Stimulated activated CD4-positive, alpha-beta T cell treated with anti-CD3 and anti-CD28 coated beads, TNF-alpha, amount 100 ng/mL, for 24 hours (primary cell): ENCODE data around the gene FBXO3.
A peak's percentile ranks its signal among the peaks of the same experiment; 100 is the strongest.
"Not testable (repeated sequence)": the region's sequence is repeated elsewhere in the genome, so short reads cannot be mapped to it uniquely, and the experiment has no call there.

Experiments used
- DNase-seq, 3 experiments: peaks; one replicate each; pipeline ENCODE4 v3.0.0-alpha.2; 2020; ENCODE audit warnings: low read depth in 3 of 3

FBXO3 gene

GRCh38 chr11:33772300-33772699, 2.0 kb downstream of the FBXO3 start:
- DNase-seq = no peak

- no peak for DNase-seq
Observed at GRCh38 chr11:33770236-33770635, 4.1 kb downstream of the FBXO3 start.

GRCh38 chr11:33769542-33769941, 4.8 kb downstream of the FBXO3 start:
- DNase-seq = no peak

DNA sequence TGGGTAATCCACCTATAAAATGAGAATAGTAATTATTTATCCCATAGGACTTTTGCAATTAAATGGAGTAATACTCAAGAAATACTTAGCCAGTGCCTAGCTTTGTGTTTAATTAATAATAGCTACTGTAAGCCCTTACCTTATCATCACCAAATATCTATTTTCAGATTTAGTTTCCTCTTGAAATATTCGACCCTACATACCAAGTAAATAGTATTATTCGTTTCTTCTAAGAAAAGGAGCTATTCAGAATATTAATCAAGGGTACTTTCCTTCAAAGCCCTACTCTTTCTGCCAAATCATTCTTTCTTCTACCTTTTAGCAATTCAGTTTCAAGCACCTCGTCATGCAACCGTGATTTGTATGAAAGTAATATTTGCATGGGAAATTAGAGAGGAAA, 6.7 kb downstream of the FBXO3 start:
- no peak for DNase-seq

DNA sequence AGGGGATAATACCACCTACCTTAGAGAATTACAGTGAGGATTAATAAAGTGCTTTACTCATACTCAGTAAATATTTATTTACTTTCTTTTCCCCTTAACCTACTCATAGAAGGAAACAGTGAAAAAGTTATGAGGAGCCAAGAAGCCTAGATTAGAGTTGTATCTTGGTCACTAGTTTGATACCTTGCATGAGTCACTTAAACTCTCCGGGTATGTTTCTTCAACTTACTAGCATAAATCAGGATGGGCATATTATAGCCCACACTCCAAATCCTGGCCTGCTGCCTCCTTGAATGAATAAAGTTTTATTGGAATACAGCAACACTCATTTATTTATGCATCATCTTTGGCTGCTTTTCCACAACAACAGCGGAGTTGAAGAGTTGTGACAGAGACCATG, 8.2 kb downstream of the FBXO3 start:
- DNase-seq = no peak

DNA sequence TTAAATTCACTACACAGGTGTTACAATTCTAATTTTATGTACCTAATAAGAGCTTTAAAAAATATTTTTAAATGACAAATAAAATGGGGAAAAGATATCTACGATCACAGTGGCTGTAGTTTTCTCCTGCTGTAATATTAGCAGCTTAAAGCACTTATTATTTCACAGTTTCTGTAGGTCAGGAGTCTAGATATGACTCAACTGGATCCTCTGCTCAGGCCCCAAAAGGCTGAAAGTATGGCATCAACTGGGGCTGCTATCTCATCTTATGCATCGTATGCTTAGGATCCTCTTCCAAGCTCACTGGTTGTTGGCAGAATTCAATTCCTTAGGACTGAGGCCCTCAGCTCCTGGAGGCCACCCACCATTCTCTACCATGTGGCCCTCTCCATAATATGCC, 12.8 kb downstream of the FBXO3 start:
- DNase-seq = no peak

- DNase-seq = no peak
Observed at GRCh38 chr11:33753304-33753967, 20.9 kb downstream of the FBXO3 start.

DNA sequence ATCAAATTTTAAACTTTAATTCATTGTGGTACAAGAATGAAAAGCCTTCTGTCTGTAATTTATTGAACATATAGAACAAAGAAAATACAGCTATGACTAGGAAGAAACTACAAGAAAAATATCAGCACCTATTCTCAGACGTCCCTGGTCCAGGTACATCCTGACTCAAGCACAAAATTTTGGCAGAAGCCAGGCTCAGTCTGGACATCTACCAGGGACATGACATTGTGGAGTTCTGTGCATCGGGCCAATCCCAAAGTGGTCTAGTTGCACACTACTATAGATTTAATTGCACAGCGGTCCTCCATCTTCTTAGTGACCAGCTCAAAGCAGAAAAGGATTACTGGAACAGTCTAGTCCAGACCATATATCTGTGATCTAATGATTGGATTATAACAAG, 22.4 kb downstream of the FBXO3 start:
- DNase-seq = no peak

DNA sequence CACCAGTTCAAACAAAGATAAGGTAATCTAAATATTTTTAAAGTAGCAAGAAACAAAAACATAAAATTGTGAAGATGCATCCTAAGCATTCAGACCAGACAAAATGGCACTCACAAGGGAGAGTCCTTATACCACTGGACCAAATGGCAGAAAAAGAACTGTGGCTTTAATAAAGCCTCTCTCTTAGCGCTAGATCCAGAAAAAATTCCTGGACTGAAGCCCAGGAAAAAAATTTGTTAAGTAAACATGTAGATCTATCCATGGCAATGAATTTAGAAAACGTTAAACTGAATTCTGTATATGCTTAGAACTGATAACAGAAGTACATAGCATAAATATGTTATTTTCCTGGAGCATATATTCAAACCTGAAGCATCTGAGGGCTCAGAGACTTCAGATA, 26.3 kb downstream of the FBXO3 start:
- no peak for DNase-seq

GRCh38 chr11:33743291-33743690, 31.0 kb downstream of the FBXO3 start:
- no peak for DNase-seq

GRCh38 chr11:33742249-33742851, 32.0 kb downstream of the FBXO3 start:
- no peak for DNase-seq

- DNase-seq = no peak
Observed at GRCh38 chr11:33741806-33742205, 32.5 kb downstream of the FBXO3 start.

- DNase-seq = no peak
Observed at GRCh38 chr11:33737362-33737821, 36.9 kb downstream of the FBXO3 start.

DNA sequence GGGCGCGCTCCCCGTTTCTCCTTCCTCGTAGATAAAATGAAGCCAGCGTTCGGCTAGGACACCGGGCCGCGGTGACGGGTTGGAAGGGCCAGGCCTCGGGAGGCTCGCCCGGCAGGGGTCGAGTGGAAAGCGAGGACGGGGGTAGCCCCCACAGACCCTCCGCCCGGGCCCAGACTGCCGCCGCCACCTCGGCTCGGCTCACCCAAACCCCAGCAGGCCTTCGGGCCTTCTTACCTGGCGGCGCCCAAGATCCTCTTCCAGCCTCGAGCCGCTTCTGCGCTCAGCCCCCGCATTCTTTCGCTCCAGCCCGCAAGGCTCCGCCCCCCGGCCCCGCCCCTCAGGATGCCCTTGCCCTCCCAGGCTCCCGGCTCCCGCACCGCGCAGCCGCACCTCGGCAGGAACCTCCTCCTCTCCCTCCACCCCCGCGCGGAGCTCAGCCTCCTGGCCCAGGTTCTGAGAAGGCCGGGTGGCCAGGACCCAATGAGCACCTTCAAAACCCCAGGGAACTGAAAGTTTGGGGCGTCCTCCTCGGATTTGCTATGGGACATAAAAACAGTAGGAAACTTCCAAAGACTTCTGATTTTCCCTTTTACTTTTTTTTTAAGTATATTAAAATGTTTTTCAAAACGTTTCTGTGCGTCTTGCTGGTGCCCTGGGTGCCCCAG, 38.0 kb downstream of the FBXO3 start, which contains the start of gene CD59:
Gene CD59, minus strand, starts transcription at position 276 of the 665 bp plus-strand sequence. CDS start 13,978 bp downstream, outside the sequence.
- DNase-seq = peak; percentile 77 to 94 (median 87)

GRCh38 chr11:33735271-33736147, 38.8 kb downstream of the FBXO3 start:
- DNase-seq = peak in 1 of 3 experiments; percentile 42

DNA sequence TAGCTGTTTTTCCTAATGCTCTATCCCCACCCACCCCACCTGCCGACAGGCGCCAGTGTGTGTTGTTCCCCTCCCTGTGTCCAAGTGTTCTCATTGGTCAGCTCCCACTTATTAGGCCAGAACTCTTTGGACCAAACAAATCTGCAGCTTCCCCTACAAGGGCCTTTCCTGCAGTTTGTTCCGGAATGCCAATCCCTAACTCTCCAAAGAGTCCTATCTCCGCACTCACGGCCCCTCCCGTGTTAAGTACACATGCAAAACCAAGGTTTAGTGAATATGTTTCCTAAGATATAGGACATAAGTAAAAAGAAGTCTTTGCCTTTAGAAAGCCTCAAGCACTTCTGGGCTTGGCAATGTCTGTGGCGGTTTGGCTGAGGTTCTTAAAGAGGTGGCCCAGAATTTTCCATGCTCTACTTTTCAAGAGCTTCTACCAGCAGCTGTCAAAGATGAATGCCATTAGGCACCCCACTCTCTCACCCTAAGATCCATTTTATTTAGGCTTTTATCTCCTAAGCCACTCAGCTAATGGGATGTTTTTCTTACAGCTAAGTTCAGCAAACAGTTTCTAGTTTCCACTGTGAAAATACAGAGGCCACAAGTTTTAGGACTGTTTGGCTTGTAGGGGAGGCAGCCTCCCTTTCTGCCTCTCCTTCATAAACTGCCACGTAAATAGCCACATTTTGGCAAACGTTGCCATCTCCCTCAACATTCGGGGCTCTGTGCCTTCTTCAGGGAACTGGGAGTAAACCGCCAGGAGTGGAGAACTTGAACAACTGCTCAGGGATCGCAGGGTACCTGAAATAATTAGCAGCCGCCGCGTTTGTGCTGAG, 39.7 kb downstream of the FBXO3 start:
- no peak for DNase-seq

GRCh38 chr11:33733980-33734379, 40.3 kb downstream of the FBXO3 start:
- DNase-seq = no peak

- DNase-seq = peak in 1 of 3 experiments; percentile 30
Observed at GRCh38 chr11:33731723-33732531, 42.4 kb downstream of the FBXO3 start.

- DNase-seq = no peak
Observed at GRCh38 chr11:33730716-33731115, 43.6 kb downstream of the FBXO3 start.

DNA sequence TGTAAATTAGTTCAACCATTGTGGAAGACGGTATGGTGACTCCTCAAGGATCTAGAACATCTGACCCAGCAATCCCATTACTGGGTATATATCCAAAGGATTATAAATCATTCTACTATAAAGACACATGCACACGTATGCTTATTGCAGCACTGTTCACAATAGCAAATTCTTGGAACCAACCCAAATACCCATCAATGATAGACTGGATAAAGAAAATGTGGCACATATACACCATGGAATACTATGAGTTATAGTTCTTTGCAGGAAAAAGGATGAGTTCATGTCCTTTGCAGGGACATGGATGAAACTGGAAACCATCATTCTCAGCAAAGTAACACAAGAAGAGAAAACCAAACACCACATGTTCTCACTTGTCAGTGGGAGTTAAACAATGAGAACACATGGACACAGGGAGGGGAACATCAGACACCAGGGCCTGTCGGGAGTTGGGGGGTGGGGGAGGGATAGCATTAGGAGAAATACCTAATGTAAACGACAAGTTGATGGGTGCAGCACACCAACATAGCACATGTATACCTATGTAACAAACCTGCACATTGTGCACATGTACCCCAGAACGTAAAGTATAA, 45.2 kb downstream of the FBXO3 start:
- DNase-seq = not testable (repeated sequence)
